Nucleus accumbens (tissue), 56 donors: ENCODE data around the gene C9orf72.
"Not testable (repeated sequence)": the region's sequence is repeated elsewhere in the genome, so short reads cannot be mapped to it uniquely, and the experiment has no call there.

Experiments used
- DNase-seq, 56 donors: peaks; one replicate each; lab custom pipeline; 2025; lab: John Stamatoyannopoulos, UW

The C9orf72 gene

GRCh38 chr9:27572918-27573633 is at the start of gene C9orf72:
Gene C9orf72 (minus strand): TSS chr9:27573481. CDS start chr9:27567120, 6,361 bp downstream.
- peak in 54 of 56 donors; percentile 22 to 98 (median 88) for DNase-seq

- no peak for DNase-seq
Measured at GRCh38 chr9:27622693-27623340, 49.5 kb upstream of the C9orf72 start.

GRCh38 chr9:27619743-27620142 is 46.5 kb upstream of the C9orf72 start:
- DNase-seq: no peak

- DNase-seq: no peak
Measured at GRCh38 chr9:27618066-27618465, 44.8 kb upstream of the C9orf72 start.

GRCh38 chr9:27614551-27614950 is 41.3 kb upstream of the C9orf72 start:
- DNase-seq: no peak

GRCh38 chr9:27612036-27612435 is 38.8 kb upstream of the C9orf72 start:
- DNase-seq: not testable (repeated sequence)

GRCh38 chr9:27610622-27611021 is 37.3 kb upstream of the C9orf72 start:
- no peak for DNase-seq

- DNase-seq: no peak
Measured at GRCh38 chr9:27602954-27603353, 29.7 kb upstream of the C9orf72 start.

GRCh38 chr9:27602142-27602861 is 29.0 kb upstream of the C9orf72 start:
- DNase-seq: no peak

GRCh38 chr9:27601396-27601795 is 28.1 kb upstream of the C9orf72 start:
- DNase-seq: no peak

GRCh38 chr9:27600256-27600655 is 27.0 kb upstream of the C9orf72 start:
- no peak for DNase-seq

- DNase-seq: no peak
Measured at GRCh38 chr9:27599870-27600238, 26.6 kb upstream of the C9orf72 start.

GRCh38 chr9:27599102-27599869 is 26.0 kb upstream of the C9orf72 start:
- no peak for DNase-seq

GRCh38 chr9:27595733-27596132 is 22.5 kb upstream of the C9orf72 start:
- DNase-seq: no peak

- no peak for DNase-seq
Measured at GRCh38 chr9:27591672-27592071, 18.4 kb upstream of the C9orf72 start.

GRCh38 chr9:27591093-27591492 is 17.8 kb upstream of the C9orf72 start:
- no peak for DNase-seq

- DNase-seq: no peak
Measured at GRCh38 chr9:27590651-27591050, 17.4 kb upstream of the C9orf72 start.

GRCh38 chr9:27589462-27589861 is 16.2 kb upstream of the C9orf72 start:
- DNase-seq: no peak

- DNase-seq: no peak
Measured at GRCh38 chr9:27586304-27586703, 13.0 kb upstream of the C9orf72 start.

GRCh38 chr9:27584931-27585330 is 11.7 kb upstream of the C9orf72 start:
- no peak for DNase-seq

- no peak for DNase-seq
Measured at GRCh38 chr9:27582794-27583193, 9.5 kb upstream of the C9orf72 start.
